HS-5 (cell line): Measurements from ENCODE around the gene DNAH9.

Experiments used
- DNase-seq: peaks from one replicate; pipeline ENCODE4 v3.0.0-alpha.2; 2012; ENCODE audit warnings: low read depth

Gene DNAH9

GRCh38 chr17:11601661-11602060 is 3.4 kb downstream of the DNAH9 start:
- DNase-seq, result no peak

GRCh38 chr17:11608396-11608795 is 10.1 kb downstream of the DNAH9 start:
- DNase-seq, result no peak

GRCh38 chr17:11610999-11611566 is 12.8 kb downstream of the DNAH9 start:
- no peak for DNase-seq

GRCh38 chr17:11612956-11613355 is 14.7 kb downstream of the DNAH9 start:
- DNase-seq, result no peak

GRCh38 chr17:11618861-11619566 is 20.7 kb downstream of the DNAH9 start:
- no peak for DNase-seq

- no peak for DNase-seq
Measured at GRCh38 chr17:11622492-11622891, 24.2 kb downstream of the DNAH9 start.

- no peak for DNase-seq
Measured at GRCh38 chr17:11624976-11625375, 26.7 kb downstream of the DNAH9 start.

GRCh38 chr17:11625878-11626277 is 27.6 kb downstream of the DNAH9 start:
- DNase-seq, result no peak

GRCh38 chr17:11627301-11627940 is 29.2 kb downstream of the DNAH9 start:
- DNase-seq, result no peak

GRCh38 chr17:11628374-11628773 is 30.1 kb downstream of the DNAH9 start:
- no peak for DNase-seq

- DNase-seq, result no peak
Measured at GRCh38 chr17:11628831-11629230, 30.6 kb downstream of the DNAH9 start.

- DNase-seq, result no peak
Measured at GRCh38 chr17:11636771-11637170, 38.5 kb downstream of the DNAH9 start.

GRCh38 chr17:11637796-11638195 is 39.5 kb downstream of the DNAH9 start:
- DNase-seq, result no peak

GRCh38 chr17:11638700-11639265 is 40.5 kb downstream of the DNAH9 start:
- DNase-seq, result no peak

GRCh38 chr17:11639736-11640462 is 41.6 kb downstream of the DNAH9 start:
- DNase-seq, result no peak

GRCh38 chr17:11640463-11640814 is 42.2 kb downstream of the DNAH9 start:
- no peak for DNase-seq

- DNase-seq, result no peak
Measured at GRCh38 chr17:11641521-11642275, 43.4 kb downstream of the DNAH9 start.

- DNase-seq, result no peak
Measured at GRCh38 chr17:11642655-11643054, 44.4 kb downstream of the DNAH9 start.

- DNase-seq, result no peak
Measured at GRCh38 chr17:11643851-11644250, 45.6 kb downstream of the DNAH9 start.

- DNase-seq, result peak; percentile 4
Measured at GRCh38 chr17:11644265-11645212, 46.3 kb downstream of the DNAH9 start.

- DNase-seq, result no peak
Measured at GRCh38 chr17:11645426-11645825, 47.2 kb downstream of the DNAH9 start.
